ENCODE data around the gene PSTK. TPM values are rescaled to one million over a fixed set of nuclear protein-coding genes. Genes with fewer than 3 reads are reported as not detected.
A peak's percentile ranks its signal among the peaks of the same experiment; 100 is the strongest.

PSTK gene
- total RNA-seq, 1 donor = 3.6 TPM

GRCh38 chr10:122939856-122940543 lies 40.2 kb upstream of the PSTK start:
- H3K79me2 ChIP-seq (ENCODE audit: insufficient read depth, low read length) = peaks cover 9% of the 10 kb centered on the region
- H3K36me3 ChIP-seq (ENCODE audit: insufficient read depth, low read length) = peaks cover 14% of the 10 kb centered on the region
- H4K20me1 ChIP-seq (ENCODE audit: insufficient read depth, low read length) = no peaks in the 10 kb centered on the region
- H2AFZ ChIP-seq (ENCODE audit: low read length) = no peak overlapping the region
- TF ChIP-seq, protein P1, sequence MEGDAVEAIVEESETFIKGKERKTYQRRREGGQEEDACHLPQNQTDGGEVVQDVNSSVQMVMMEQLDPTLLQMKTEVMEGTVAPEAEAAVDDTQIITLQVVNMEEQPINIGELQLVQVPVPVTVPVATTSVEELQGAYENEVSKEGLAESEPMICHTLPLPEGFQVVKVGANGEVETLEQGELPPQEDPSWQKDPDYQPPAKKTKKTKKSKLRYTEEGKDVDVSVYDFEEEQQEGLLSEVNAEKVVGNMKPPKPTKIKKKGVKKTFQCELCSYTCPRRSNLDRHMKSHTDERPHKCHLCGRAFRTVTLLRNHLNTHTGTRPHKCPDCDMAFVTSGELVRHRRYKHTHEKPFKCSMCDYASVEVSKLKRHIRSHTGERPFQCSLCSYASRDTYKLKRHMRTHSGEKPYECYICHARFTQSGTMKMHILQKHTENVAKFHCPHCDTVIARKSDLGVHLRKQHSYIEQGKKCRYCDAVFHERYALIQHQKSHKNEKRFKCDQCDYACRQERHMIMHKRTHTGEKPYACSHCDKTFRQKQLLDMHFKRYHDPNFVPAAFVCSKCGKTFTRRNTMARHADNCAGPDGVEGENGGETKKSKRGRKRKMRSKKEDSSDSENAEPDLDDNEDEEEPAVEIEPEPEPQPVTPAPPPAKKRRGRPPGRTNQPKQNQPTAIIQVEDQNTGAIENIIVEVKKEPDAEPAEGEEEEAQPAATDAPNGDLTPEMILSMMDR (IDR thresholded peaks at IDR 0.05; ENCODE audit: extremely low read depth, low read depth, low read length) = no peak
- DNase-seq (ENCODE audit: insufficient read length, low spot score, missing footprints) = no peak
- no peaks in the 10 kb centered on the region for H3K27me3 ChIP-seq (ENCODE audit: insufficient read depth, low read length)
- peak overlapping the region; percentile 50 for H3K4me2 ChIP-seq (ENCODE audit: insufficient read depth, low read length)
- peaks cover 17% of the 10 kb centered on the region for H3K4me1 ChIP-seq (ENCODE audit: insufficient read depth, low read length)
- H3K9me3 ChIP-seq (ENCODE audit: low read depth, low read length) = no peaks in the 10 kb centered on the region
- peak overlapping the region; percentile 70 for H3K27ac ChIP-seq (ENCODE audit: low read depth, low read length)
- no peak overlapping the region for H3K4me3 ChIP-seq (ENCODE audit: insufficient read depth, low read length)

- TF ChIP-seq, protein P1 (IDR thresholded peaks at IDR 0.05; ENCODE audit: extremely low read depth, low read depth, low read length) = no peak
- Histone ChIP-seq H3K9me3 (ENCODE audit: low read depth, low read length) (no peaks in the 10 kb centered on the region), H4K20me1 (ENCODE audit: insufficient read depth, low read length) (no peaks in the 10 kb centered on the region), H3K79me2 (ENCODE audit: insufficient read depth, low read length) (peaks cover 27% of the 10 kb centered on the region), H3K27me3 (ENCODE audit: insufficient read depth, low read length) (no peaks in the 10 kb centered on the region), H2AFZ (ENCODE audit: low read length) (no peak overlapping the region), H3K36me3 (ENCODE audit: insufficient read depth, low read length) (peaks cover 24% of the 10 kb centered on the region), H3K4me2 (ENCODE audit: insufficient read depth, low read length) (no peak overlapping the region), H3K27ac (ENCODE audit: low read depth, low read length) (no peak overlapping the region), H3K4me3 (ENCODE audit: insufficient read depth, low read length) (no peak overlapping the region), H3K4me1 (ENCODE audit: insufficient read depth, low read length) (peaks cover 5% of the 10 kb centered on the region)
- DNase-seq (ENCODE audit: insufficient read length, low spot score, missing footprints) = no peak
These were observed 30.9 kb upstream of the PSTK start for GRCh38 chr10:122949296-122949695.

GRCh38 chr10:122953902-122954730 lies 26.1 kb upstream of the PSTK start, which contains the start of gene C10orf88:
C10orf88 (minus strand) TSS chr10:122954227; CDS start chr10:122954178, 49 bp downstream.
- H3K27ac ChIP-seq (ENCODE audit: low read depth, low read length) = peak within 1 kb of the TSS; percentile 67
- H2AFZ ChIP-seq (ENCODE audit: low read length) = peak within 1 kb of the TSS; percentile 100
- peak within 1 kb of the TSS; percentile 98 for H3K4me2 ChIP-seq (ENCODE audit: insufficient read depth, low read length)
- H3K4me3 ChIP-seq (ENCODE audit: insufficient read depth, low read length) = peak within 1 kb of the TSS; percentile 92
- TF ChIP-seq, protein P1 (IDR thresholded peaks at IDR 0.05; ENCODE audit: extremely low read depth, low read depth, low read length) = no peak
- DNase-seq (ENCODE audit: insufficient read length, low spot score, missing footprints) = peak; percentile 98
- peaks cover 12% of the 10 kb centered on the region for H3K4me1 ChIP-seq (ENCODE audit: insufficient read depth, low read length)
- H3K79me2 ChIP-seq (ENCODE audit: insufficient read depth, low read length) = peaks cover 19% of the 10 kb centered on the region
- H4K20me1 ChIP-seq (ENCODE audit: insufficient read depth, low read length) = no peaks in the 10 kb centered on the region
- H3K27me3 ChIP-seq (ENCODE audit: insufficient read depth, low read length) = no peaks in the 10 kb centered on the region
- H3K9me3 ChIP-seq (ENCODE audit: low read depth, low read length) = no peaks in the 10 kb centered on the region
- H3K36me3 ChIP-seq (ENCODE audit: insufficient read depth, low read length) = peaks cover 5% of the 10 kb centered on the region

DNA sequence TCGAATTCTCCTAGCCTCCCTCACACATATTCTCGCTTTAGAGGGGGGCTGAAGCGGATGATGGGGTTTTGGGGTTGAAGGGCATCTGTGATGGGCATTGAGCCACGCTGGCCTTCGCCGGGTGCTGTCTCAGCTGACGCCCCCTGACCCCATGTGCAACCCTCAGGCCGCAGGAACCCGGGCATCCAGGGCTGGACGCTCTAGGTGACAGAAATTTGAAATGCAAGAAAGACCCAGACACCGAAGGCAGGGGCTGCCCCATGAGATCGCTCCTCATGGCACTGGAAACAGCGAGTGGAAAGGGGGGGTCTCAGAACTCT lies 25.5 kb upstream of the PSTK start:
- peaks cover 12% of the 10 kb centered on the region for H3K4me1 ChIP-seq (ENCODE audit: insufficient read depth, low read length)
- H3K4me3 ChIP-seq (ENCODE audit: insufficient read depth, low read length) = peak overlapping the region; percentile 92
- peak overlapping the region; percentile 100 for H2AFZ ChIP-seq (ENCODE audit: low read length)
- H3K79me2 ChIP-seq (ENCODE audit: insufficient read depth, low read length) = peaks cover 19% of the 10 kb centered on the region
- no peak overlapping the region for H3K27ac ChIP-seq (ENCODE audit: low read depth, low read length)
- H3K27me3 ChIP-seq (ENCODE audit: insufficient read depth, low read length) = no peaks in the 10 kb centered on the region
- H4K20me1 ChIP-seq (ENCODE audit: insufficient read depth, low read length) = no peaks in the 10 kb centered on the region
- no peaks in the 10 kb centered on the region for H3K36me3 ChIP-seq (ENCODE audit: insufficient read depth, low read length)
- no peak for DNase-seq (ENCODE audit: insufficient read length, low spot score, missing footprints)
- H3K4me2 ChIP-seq (ENCODE audit: insufficient read depth, low read length) = peak overlapping the region; percentile 98
- no peaks in the 10 kb centered on the region for H3K9me3 ChIP-seq (ENCODE audit: low read depth, low read length)
- TF ChIP-seq, protein P1 (IDR thresholded peaks at IDR 0.05; ENCODE audit: extremely low read depth, low read depth, low read length) = no peak

Data from osteoblast (primary cell).